Astrocyte (in vitro differentiated cells and primary cell): ENCODE results near the gene ATG101.

Experiments used
- CTCF ChIP-seq: IDR thresholded peaks from 2 replicates; pipeline ENCODE4 v1.5.1; 2011; ENCODE audit warnings: low read depth, mild to moderate bottlenecking, inconsistent platforms, low read length, moderate library complexity; ENCODE audit not compliant: insufficient read depth
- EZH2 ChIP-seq: IDR thresholded peaks from 2 replicates; pipeline ENCODE4 v1.6.1; 2012; ENCODE audit warnings: mild to moderate bottlenecking, low read length, inconsistent platforms; ENCODE audit not compliant: insufficient read depth

GRCh38 chr12:52074971-52075724 is 5.4 kb downstream of the ATG101 start:
- TF ChIP-seq CTCF (no peak), EZH2 (no peak)
